SK-N-SH (cell line): ENCODE data around the gene PGK1.
"Not testable (repeated sequence)": the region's sequence is repeated elsewhere in the genome, so short reads cannot be mapped to it uniquely, and the experiment has no call there.

Experiments
- EZH2phosphoT487 ChIP-seq: fragments of 200-600 bp; sonication (generic); IDR thresholded peaks from 2 replicates; pipeline ENCODE4 v1.6.1; 2017; ENCODE audit warnings: low read depth, mixed run types, mild to moderate bottlenecking, antibody characterized with exemption, moderate library complexity, borderline replicate concordance
- NRF1 ChIP-seq: IDR thresholded peaks from 2 replicates; pipeline ENCODE4 v1.6.1; 2012; ENCODE audit warnings: low read depth, mild to moderate bottlenecking, low read length
- TAF1 ChIP-seq: IDR thresholded peaks from 2 replicates; pipeline ENCODE4 v1.6.1; 2012; ENCODE audit warnings: low read depth, mild to moderate bottlenecking, low read length, moderate library complexity, borderline replicate concordance
- YY1 ChIP-seq: IDR thresholded peaks from 2 replicates; pipeline ENCODE4 v1.4.0; 2012; ENCODE audit warnings: low read depth, mild to moderate bottlenecking
- TF ChIP-seq, protein P1 (sequence below): IDR thresholded peaks from 2 replicates; pipeline ENCODE4 v1.4.0; 2012; ENCODE audit warnings: low read depth
- TF ChIP-seq, protein P2 (sequence below): fragments of 200-600 bp; sonication (generic); IDR thresholded peaks from 2 replicates; pipeline ENCODE4 v1.6.1; 2017; ENCODE audit warnings: antibody characterized with exemption, mild to moderate bottlenecking, moderate library complexity

DNA sequence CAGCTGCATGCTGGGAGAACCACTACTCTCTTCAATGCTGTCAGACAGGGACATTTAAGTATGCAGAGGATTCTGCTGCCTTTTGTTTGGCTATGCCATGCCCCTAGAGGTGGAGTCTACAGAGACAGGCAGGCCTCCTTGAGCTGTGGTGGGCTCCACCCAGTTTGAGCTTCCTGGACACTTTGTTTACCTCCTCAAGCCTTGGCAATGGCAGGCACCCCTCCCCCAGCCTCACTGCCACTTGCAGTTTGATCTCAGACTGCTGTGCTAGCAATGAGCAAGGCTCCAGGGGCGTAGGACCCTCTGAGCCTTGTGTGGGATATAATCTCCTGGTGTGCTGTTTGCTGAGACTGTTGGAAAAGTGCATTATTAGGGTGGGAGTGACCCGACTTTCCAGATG is 53.3 kb downstream of the PGK1 start:
- TF ChIP-seq, protein P1, sequence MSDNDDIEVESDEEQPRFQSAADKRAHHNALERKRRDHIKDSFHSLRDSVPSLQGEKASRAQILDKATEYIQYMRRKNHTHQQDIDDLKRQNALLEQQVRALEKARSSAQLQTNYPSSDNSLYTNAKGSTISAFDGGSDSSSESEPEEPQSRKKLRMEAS: not testable (repeated sequence)
- not testable (repeated sequence) for TF ChIP-seq TAF1, YY1, EZH2phosphoT487, NRF1
- TF ChIP-seq, protein P2, sequence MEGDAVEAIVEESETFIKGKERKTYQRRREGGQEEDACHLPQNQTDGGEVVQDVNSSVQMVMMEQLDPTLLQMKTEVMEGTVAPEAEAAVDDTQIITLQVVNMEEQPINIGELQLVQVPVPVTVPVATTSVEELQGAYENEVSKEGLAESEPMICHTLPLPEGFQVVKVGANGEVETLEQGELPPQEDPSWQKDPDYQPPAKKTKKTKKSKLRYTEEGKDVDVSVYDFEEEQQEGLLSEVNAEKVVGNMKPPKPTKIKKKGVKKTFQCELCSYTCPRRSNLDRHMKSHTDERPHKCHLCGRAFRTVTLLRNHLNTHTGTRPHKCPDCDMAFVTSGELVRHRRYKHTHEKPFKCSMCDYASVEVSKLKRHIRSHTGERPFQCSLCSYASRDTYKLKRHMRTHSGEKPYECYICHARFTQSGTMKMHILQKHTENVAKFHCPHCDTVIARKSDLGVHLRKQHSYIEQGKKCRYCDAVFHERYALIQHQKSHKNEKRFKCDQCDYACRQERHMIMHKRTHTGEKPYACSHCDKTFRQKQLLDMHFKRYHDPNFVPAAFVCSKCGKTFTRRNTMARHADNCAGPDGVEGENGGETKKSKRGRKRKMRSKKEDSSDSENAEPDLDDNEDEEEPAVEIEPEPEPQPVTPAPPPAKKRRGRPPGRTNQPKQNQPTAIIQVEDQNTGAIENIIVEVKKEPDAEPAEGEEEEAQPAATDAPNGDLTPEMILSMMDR: not testable (repeated sequence)
